NCI-H446 treated with DMSO at 0.1 percent for 48 hours (cell line): ENCODE measurements around the gene C14orf93.
"Not testable (repeated sequence)": the region's sequence is repeated elsewhere in the genome, so short reads cannot be mapped to it uniquely, and the experiment has no call there.

Experiments
- DNase-seq: peaks from one replicate; lab custom pipeline; 2025; lab: John Stamatoyannopoulos, UW

Gene C14orf93

DNA sequence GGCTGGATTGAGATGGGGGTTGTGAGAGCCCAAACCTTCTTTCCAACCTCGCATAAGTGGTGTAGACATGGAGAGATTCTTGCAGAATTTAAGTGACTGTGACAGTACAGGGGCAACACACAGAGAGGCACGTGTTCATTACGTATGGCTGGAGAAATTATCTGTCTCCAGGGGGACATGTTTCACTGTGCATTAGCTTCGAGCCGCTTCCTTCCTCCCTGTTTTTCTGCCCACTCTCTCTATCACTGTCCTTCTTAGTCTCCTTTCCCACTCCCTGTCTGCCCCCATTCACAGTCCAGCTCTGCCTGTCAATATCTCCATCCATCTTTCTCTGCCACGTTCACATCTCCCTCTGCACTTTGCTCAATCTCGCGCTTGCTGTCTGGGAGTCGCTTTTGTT is 11.5 kb upstream of the C14orf93 start:
- no peak for DNase-seq

DNA sequence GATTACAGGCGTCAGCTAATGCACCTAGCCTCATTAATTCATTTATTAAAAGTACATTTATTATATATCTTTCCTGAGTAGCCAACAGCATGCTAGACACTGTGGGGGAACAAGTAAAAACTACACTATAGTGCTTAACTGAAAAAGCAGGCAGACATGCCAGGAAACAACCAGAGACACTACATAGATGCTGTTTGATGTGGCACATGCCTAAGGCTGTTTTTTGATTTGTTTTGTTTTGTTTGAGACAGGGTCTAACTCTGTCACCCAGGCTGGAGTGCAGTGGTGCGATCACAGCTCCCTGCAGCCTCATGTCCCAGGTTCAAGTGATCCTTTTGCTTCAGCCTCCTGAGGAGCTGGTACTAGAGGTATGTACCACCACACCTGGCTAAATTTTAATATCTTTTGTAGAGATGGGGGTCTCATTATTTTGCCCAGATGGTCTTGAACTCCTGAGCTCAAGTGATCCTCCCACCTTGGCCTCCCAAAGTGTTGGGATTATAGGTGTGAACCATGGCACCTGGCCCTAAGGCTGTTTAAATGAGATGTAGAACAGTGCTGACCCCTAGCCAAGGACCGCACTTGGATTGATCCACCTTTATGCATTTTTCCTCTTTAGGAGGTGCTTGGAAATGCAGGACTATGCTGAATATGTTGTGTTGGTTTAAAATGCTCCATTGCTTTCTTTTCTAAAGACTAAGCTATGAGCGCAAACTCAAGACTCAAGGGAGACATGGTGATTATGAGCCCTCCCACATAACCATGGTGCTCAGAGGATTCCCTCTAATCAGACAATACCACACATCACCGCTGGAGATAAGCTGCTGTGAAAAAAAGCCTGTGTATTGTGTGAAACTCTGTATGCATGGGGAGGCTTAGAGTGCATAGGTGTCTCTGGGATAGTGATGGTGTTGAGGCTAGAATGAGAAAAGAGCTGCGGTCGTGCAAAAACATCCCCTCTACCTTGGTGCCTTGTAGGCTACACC is 10.5 kb upstream of the C14orf93 start:
- DNase-seq = no peak

DNA sequence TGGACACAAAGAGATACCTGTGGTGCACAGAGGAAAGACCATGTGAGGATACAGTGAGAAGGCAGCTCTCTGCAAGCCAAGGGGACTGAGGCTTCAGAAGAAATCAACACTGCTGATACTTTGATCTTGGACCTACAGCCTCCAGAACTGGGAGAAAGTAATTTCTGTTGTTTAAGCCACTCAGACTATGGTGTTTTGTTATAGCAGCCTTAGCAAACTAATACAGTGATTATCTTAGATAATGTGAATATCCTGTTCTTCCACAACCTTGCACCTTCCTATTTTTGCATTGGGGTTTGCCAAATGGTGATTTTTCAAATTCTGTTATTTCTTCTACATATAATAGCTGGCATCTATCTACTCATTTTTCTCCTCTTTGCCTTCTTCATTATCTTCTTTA is 8.2 kb upstream of the C14orf93 start:
- DNase-seq = no peak

DNA sequence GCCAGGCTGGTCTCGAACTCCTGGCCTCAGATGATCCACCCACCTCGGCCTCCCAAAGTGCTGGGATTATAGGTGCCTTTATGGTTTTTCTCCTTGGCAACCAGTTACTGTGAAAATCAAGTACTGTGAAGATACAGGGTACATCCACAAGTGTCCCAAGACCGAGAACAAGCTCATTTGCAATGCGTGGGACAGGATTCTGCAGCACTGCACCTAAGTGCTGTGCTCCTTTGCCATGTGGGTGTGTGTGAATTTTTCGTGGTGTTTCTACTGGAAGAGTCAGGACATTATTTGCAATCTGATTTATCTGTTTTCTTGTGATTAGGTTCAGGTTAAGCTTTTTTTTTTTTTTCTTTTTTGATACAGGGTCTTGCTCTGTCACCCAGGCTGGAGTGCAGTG is 7.1 kb upstream of the C14orf93 start:
- DNase-seq = no peak

DNA sequence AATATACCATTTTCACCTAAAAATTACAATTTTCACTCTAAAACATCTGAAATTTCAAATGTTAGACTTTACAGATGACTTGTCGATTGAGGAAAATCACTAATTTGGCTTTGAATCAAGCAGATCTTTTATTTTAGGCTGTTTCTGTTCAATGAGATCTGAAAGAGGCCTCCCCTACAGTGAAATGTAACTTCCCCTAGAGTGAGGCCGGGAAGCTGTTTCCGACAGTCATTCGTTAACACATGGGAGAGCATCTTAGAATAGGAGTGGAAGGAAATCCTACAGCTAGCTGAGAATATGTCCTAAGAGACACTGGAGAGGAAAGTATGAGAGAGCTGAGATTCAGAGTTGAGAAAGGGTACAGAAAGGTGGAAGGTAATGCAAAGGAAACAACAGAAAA is 5.7 kb upstream of the C14orf93 start:
- DNase-seq = no peak

DNA sequence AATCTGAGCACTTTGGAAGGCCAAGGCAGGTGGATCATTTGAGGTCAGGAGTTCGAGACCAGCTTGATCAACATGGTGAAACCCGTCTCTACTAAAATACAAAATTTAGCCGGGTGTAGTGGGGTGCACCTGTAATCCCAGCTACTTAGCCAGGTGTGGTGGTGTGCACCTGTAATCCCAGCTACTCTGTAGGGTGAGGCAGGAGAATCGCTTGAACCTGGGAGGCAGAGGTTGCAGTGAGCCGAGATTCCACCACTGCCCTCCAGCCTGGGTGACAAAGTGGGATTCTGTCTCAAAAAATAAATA is 3.8 kb upstream of the C14orf93 start:
- not testable (repeated sequence) for DNase-seq

DNA sequence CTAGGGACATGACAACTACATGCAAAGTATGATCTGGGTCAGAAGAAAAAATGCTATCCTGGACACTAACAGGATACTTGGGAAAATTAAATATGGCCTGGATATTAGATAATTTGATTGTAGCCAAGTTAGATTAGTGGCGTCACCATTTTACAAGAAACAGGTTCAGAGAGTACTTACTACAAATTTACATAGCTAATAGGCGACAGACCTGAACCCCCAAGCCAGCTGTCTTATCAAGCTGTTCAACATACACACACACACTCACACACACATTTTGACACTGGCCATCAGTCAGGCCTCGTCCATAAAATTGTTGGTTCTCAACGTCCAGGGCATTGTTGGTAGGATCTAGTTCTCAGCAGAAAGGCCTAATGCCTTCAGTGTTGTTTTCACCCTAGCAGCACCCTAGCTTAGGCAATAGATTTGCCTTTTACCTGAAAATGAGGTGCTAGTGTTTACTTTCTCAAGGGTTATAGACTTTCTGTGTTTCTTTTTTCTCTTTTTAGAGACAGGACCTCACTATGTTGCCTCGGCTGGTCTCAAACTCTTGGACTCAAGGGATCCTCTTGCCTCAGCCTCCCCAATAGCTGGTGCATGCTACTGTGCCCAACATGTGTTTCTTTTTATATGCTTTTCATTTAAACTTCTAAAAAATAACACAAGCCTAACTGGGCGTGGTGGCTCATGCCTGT is 3.3 kb upstream of the C14orf93 start:
- no peak for DNase-seq

DNA sequence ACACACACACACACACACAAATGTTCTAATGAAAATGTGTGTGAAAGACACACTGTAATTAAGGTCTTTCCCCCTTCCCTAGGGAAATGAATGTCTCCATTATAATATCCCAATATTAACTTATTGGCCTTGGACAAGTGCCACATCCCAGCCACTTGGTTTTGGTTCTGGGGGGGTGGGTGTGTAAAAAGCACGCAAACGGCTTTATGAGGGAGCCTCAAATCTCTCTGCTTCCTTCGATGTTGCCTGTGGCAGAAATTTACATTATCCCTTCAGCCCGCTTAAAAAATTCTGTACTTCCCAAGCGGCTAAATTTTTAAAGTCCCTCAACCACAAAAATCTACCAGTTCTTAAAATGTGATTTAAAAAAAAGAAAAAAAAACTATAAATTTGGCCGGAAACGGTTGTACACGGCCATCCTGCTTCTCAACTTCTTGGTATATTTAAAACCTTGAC is 432 bp downstream of the C14orf93 start:
- DNase-seq = no peak

DNA sequence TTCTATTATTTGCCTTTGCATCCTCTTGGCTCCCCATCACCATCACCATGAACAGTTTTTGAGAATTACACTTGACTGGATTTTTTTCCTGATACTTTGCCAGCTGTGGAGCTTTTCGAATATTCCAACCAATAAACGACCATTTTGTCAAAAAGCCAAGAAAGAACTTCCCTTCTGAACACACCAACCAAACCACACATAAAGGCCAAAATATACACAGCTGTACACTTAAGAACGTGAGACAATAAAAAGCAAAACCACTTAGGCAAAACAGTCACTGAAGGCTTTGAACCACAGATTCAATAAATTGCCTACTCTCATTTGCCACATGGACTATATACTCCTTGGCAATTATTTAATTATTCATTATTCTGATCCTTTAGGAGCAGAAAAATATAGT is 1.1 kb downstream of the C14orf93 start:
- DNase-seq = peak; percentile 33

DNA sequence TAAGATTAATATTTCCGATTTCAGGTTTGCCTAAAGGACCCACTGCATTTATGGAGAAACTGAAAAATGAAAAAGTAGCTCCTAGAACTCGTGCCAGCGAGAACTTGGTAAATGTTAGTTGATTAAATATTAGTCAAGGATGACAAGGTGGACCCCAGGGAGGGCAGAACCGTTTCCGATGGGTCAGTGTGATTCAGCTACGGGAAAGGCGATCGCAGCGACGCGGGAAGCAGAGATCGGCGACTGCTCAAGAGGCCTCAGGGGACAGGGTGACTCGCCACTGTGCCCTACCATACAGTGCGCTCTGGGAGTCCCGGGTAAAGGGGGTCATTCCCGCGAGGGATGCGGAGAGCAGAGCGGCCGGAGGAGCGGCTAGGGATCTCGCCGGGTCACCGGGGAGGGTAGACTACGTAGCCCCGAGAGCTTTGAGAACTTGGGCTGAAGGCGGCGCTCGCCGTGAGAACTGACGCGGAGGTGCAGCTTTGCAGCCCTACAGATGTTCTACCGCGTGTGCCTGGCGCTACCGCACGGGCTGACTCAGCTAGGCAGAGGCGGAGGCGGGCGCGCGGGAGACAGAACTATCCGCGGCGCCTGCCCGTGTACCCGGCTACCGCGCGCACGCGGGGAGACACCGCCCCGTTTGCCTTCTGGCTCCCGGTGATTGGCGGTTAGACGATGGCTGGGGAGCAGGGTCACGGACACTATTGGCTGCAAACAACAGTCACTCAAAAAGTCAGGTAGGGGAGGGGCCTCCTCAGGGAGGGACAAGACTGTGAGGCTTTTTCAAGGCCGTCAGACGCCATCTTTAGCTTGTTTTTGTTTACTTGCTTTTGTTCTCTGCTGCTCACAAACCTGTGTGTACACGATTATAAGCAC is 3.2 kb downstream of the C14orf93 start:
- peak; percentile 98 for DNase-seq

DNA sequence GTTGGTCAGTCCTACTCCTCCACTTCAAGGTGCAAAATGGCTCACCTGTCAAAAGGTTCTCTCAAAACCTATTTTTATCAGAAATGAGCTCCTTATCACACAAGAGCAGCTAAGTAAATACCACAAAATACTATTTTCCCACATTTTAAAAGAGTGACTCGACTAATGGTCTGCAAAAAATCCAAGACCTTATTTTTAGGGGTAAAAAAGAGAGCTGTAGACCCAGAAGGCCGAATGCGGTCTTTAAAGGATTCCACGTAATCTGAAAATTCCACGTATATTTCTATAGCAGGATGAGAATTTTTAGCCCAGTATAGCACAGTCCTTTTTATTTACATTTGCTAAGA is 3.8 kb downstream of the C14orf93 start:
- DNase-seq = no peak

DNA sequence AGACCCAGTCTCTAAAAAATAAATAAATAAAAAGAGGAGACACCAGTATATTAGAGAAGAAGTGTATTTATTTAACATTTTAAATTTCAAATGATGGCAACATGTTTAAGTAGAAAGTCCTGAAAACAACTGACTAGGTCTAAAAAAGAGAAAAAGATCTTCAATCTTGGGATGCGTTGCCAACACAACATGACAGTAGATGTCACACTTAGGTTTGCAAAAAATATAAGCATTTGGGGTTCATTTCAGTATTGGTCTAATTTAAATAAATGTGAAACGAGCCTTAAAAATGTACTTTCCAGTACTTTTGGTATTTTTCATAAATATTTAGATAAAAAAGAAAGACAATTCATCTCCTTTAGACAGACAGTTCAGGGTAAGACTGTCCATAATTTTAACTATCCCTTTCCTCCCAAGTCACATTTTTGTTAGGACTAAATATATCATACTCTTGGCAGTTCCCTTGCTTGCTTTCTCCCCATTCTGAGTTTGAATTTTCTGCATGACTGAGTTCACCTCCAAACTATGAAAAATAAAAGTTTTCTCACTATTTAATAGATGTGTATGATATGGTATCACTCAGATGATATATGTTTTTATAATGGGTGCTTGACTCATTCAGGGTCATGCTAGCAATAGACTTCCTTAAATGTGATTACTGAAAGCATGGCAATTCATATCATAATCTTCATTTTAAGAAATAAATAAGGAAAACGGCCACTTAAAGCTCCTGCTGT is 4.3 kb downstream of the C14orf93 start:
- no peak for DNase-seq

DNA sequence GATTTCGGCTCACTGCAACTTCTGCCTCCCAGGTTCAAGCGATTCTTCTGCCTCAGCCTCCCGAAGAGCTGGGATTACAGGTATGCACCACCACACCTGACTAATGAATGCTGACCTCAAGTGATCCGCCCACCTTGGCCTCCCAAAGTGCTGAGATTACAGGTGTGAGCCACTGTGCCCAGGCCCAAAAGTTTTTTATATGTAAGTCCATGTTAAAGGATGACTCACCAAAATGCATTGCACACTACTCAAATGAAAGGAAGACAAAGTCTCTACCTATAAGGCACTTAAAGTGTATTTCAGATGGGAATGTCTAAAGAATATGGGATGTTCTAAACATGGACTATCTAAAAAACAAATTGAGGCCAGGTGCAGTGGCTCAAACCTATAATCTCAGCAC is 5.7 kb downstream of the C14orf93 start:
- DNase-seq = not testable (repeated sequence)

DNA sequence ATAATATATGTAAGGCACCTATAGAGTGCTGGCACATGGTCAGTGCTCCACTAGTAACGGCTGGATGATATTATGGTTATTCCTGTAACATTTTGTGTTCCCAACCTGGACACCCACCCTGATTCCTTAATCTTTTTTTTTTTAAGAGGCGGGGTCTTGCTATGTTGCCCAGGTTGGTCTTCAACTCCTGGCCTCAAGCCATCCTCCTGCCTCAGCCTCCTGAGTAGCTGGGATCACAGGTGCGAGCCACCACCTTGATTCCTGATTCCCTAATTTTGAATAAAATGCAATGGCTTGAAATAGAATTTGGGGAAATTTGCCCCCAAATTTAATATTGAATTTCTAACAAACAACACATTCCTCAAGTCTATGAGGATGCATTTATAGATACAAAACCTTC is 7.4 kb downstream of the C14orf93 start:
- DNase-seq = no peak

DNA sequence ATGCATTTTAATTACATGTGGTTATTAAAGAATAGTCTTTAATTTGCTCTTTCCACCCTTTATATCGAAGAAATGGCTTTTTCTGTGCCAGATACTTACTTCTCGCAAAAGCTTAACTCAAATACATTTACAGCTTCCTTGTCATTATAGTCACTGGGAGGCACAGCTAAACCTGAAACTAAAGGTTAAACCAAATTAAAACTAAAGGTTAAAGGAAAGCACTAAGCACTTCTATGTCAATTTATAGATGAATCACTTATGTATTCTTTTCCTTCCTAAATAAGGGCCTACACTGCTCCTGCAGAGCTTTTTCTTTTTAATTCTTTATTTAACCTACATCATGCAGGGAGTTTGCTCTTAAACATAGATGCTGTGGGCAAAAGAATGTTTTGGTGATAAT is 9.1 kb downstream of the C14orf93 start:
- no peak for DNase-seq

DNA sequence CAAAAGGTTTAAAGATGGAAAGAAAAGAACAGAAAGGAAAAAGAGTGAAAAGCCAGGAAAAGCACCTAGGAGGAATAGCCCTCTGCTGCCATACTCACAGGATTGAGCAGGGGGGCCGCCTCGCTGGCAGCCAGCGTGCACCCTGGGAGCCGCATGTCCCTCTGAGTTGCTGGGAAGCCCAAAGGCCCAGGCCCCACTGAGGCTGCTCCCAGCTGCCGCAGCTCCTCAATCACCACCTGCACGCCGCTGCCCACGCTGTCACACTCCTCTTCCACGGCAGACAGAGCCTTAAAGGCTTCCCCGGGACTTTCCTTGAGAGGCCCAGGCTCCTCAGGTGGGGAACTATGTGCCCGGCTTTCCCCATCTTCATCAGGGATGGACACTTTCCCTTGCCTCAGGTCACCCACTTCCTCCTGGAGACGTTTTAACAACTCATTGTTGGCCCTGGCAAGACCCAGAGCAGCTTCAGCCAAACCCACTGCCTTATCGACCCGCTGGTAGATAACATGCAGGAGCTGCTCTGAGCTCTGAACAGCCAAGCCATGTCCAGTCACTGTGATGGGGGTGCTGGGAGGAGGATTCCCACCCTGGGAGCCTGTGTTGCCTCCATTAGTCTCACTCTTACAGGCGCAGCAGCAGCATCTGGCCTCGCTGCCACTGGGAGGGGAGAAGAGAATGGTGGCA is 11.5 kb downstream of the C14orf93 start:
- DNase-seq = no peak

DNA sequence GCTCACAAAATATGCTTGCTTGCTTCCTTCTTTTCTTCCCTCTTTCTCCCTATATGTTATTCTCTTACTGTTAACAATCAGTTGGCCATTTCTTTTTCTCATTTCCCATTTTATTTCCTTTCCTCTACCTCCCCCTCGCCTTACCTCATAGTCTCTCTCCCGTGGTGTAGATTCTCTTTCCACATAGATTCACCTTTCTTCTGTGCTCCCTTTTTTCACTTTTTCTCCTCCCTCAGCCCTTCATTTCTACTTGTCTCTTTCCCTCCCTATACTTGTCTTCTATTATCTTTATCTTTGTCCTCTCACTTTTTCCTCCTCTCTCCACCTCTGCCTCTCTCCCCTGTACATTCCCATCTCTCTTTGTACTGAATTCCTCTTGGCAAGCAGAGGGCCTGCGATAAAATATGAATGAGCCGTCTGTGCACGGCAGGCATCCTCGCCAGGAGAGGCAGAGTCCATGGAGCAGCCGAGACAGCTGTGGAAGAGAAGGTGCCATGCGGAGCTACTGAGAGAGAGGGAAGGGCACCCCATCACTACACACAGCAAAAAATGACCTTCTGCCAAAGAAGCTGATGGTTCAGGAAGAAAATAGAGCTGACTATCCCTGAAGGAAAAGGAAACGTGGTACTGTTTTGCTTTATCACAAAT is 12.1 kb downstream of the C14orf93 start:
- DNase-seq = no peak

DNA sequence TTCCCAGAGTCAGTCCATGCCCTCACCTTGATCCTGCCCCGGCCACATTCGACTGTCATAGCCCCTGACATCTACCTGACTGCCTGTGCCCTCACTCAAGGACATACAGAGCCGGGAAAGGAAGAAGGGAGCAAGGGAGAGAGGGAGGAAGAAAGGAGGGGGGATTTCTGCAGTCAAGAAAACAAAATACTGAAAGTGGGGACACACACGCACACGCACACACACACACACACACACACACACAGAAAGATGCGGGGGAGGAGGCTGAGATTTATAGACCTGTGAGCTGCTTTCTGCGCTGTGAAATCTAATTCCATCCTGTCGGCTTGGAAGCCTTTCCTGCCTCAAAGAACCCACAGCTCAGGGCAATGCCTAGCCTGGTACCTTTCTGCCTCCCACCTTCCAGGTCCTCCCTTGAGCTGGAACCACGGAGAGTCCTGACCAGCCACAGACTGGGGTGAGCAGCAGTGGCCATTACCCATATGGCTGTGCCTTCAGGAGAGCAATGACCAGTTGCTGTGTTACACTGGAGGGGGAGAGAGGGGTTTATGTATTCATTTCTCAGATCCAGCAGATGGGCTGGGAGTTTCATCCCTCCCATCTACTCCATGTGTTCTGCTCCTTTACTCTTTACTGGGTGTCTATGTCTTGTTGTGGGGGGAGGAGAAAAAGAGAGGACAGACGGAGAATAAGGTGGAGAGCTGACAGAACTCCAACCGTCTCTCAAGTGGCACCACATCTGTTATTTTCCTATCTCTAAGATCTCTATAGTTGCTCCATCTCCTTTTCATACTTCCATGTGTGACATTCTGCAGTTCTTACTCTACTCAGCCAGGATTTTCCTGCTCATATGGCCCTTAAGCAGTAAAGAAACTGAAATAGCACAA is 12.9 kb downstream of the C14orf93 start:
- DNase-seq = no peak

DNA sequence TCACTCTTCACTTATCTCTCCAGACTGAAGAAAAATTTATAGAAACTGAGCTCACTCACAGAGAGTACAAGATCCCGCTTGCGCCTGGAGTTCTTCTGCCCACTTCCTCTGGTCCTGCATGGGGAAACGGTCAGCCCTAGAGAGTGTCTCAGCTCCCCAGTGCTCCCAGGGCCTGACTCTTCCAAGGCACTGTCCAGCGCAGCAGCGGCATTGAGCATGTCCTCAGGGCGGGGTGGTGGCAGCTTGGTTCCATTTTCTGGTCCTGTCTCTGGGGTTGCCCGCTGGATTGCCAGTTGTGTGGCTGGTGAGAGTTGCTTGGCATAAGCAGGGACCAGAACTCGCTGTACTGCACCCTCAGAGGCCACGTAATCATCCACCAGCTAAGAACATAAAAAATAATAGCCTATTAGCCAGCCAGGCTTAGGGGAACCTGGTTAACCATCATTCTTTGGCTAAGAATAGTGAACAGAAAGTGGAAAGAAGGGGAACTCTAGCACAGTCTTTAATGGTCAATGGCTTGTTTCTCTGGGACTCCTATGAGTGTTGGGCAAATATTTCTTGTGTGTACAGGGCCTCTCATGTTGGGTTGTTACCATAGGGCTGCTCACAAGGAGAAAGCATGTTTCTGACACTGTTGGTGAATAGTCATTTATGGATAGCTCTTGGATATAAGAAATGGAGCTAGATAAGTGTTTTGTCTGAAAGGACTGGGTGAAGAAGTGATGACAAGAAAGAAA is 13.9 kb downstream of the C14orf93 start:
- DNase-seq = no peak
